K562 (cell line): ENCODE results near the gene SCN1B. TPM values are rescaled to one million over a fixed set of nuclear protein-coding genes. Genes with fewer than 3 reads are reported as not detected.

Source experiments
- BRCA1 ChIP-seq, 2 experiments: fragments of 450-650 bp in 1 of 2; sonication (generic) in 1 of 2; formaldehyde crosslinking in 1 of 2; IDR thresholded peaks; 2 replicates each; pipeline versions ENCODE4 v1.5.0 to v1.6.1; 2017 to 2020; ENCODE audit warnings: mild to moderate bottlenecking in 1 of 2, missing genetic modification reagents in 1 of 2
- BRD9 ChIP-seq: fragments of 450-650 bp; IDR thresholded peaks from 2 replicates; pipeline ENCODE4 v1.6.1; 2018; ENCODE audit warnings: low read depth; ENCODE audit not compliant: partially characterized antibody
- COPS2 ChIP-seq: fragments of 450-650 bp; conservative IDR thresholded peaks from 2 replicates; pipeline ENCODE4 v1.6.1; 2016; ENCODE audit warnings: mild to moderate bottlenecking, moderate library complexity
- HLTF ChIP-seq: fragments of 450-650 bp; IDR thresholded peaks from 2 replicates; pipeline ENCODE4 v1.6.1; 2016
- LCOR ChIP-seq: sonication (generic); formaldehyde crosslinking; IDR thresholded peaks from 2 replicates; pipeline ENCODE4 v1.8.0; 2022; ENCODE audit warnings: mild to moderate bottlenecking, missing genetic modification reagents
- MTA2 ChIP-seq: fragments of 450-650 bp; IDR thresholded peaks from 2 replicates; pipeline ENCODE4 v1.6.1; 2016; ENCODE audit warnings: low read depth
- NR2C1 ChIP-seq, 2 experiments: fragments of 450-650 bp; IDR thresholded peaks; 2 replicates each; pipeline ENCODE4 v1.6.1; 2017; ENCODE audit warnings: mild to moderate bottlenecking in 2 of 2, antibody characterized with exemption in 1 of 2, inconsistent platforms in 1 of 2, missing compliant biosample characterization in 1 of 2, missing genetic modification characterization in 1 of 2
- POLR2A ChIP-seq: fragments of 450-650 bp; conservative IDR thresholded peaks from 2 replicates; pipeline ENCODE4 v1.6.1; 2016
- SMARCA4 ChIP-seq: fragments of 450-650 bp; IDR thresholded peaks from 2 replicates; pipeline ENCODE4 v1.6.1; 2016
- SP2 ChIP-seq: IDR thresholded peaks from 2 replicates; pipeline ENCODE4 v1.6.1; 2011; ENCODE audit warnings: mild to moderate bottlenecking, low read depth, low read length, moderate library complexity; ENCODE audit not compliant: poor library complexity, severe bottlenecking; ENCODE audit errors: extremely low read depth
- ZBTB1 ChIP-seq: sonication (generic); formaldehyde crosslinking; IDR thresholded peaks from 2 replicates; pipeline ENCODE4 v1.8.1; 2023; ENCODE audit warnings: missing genetic modification reagents, low read depth, mild to moderate bottlenecking, borderline replicate concordance
- ZNF431 ChIP-seq: sonication (generic); formaldehyde crosslinking; IDR thresholded peaks from 2 replicates; pipeline ENCODE4 v1.8.0; 2022; ENCODE audit warnings: mild to moderate bottlenecking, missing genetic modification reagents
- ZNF609 ChIP-seq: sonication (generic); formaldehyde crosslinking; IDR thresholded peaks from 2 replicates; pipeline ENCODE4 v1.8.1; 2023; ENCODE audit warnings: missing genetic modification reagents, mild to moderate bottlenecking, borderline replicate concordance
- ZNF740 ChIP-seq, 3 experiments: fragments of 200-800 bp in 1 of 3; sonication (Bioruptor generic) in 1 of 3; sonication (generic) in 1 of 3; formaldehyde crosslinking in 1 of 3; IDR thresholded peaks; 2 replicates each; pipeline versions ENCODE4 v1.6.1 to v1.8.0; 2016 to 2022; ENCODE audit warnings: mild to moderate bottlenecking in 2 of 3, missing compliant biosample characterization in 2 of 3, missing genetic modification characterization in 2 of 3, missing genetic modification reagents in 1 of 3
- ZNF780A ChIP-seq: fragments of 250-450 bp; sonication (Bioruptor Pico); IDR thresholded peaks from 2 replicates; pipeline ENCODE4 v1.5.0; 2021; ENCODE audit warnings: mild to moderate bottlenecking
- ZNF830 ChIP-seq: fragments of 250-450 bp; sonication (Bioruptor Pico); IDR thresholded peaks from 2 replicates; pipeline ENCODE4 v1.5.0; 2021; ENCODE audit warnings: mild to moderate bottlenecking
- polyA plus RNA-seq, 8 experiments: library from polyadenylated mRNA; depleted of rRNA in 4 of 8; stranded (reverse) in 5 of 8; unstranded in 3 of 8; fragments of >200 nt; fragmentation: Nextera tagmentation in 2 of 8; fragmentation: Illumina TruSeq in 1 of 8; extraction: Ambion mirVana in 2 of 8; extraction: Trizol in 1 of 8; gene quantifications; 2 replicates each; pipeline versions ENCODE4 v1.2.1 to v1.2.3, GENCODE V29; 2011 to 2014; ENCODE audit warnings: inconsistent platforms in 1 of 8, missing spikeins in 1 of 8
- total RNA-seq, 7 experiments: library from RNA; depleted of rRNA in 6 of 7; stranded (reverse); fragments of >200 nt in 6 of 7; fragmentation: Illumina TruSeq in 2 of 7; extraction: Trizol in 2 of 7; gene quantifications; 2 replicates each; pipeline versions ENCODE4 v1.2.1 to v1.2.3, GENCODE V29; 2011 to 2021; ENCODE audit warnings: low replicate concordance in 1 of 7
- TF ChIP-seq, protein P1 (sequence below): fragments of 450-650 bp; IDR thresholded peaks from 2 replicates; pipeline ENCODE4 v1.6.1; 2014; ENCODE audit warnings: low read depth, mild to moderate bottlenecking, moderate library complexity, borderline replicate concordance
- TF ChIP-seq, protein P2 (sequence below): sonication (generic); IDR thresholded peaks from 2 replicates; pipeline ENCODE4 v1.6.1; 2016

Gene SCN1B
- total and polyA plus RNA-seq, 9 of the 15 experiments (the other 6 are each of a cell fraction or from before 2014, with no cell fraction given) = 0.03 to 2.5 (median 0.91) TPM

DNA sequence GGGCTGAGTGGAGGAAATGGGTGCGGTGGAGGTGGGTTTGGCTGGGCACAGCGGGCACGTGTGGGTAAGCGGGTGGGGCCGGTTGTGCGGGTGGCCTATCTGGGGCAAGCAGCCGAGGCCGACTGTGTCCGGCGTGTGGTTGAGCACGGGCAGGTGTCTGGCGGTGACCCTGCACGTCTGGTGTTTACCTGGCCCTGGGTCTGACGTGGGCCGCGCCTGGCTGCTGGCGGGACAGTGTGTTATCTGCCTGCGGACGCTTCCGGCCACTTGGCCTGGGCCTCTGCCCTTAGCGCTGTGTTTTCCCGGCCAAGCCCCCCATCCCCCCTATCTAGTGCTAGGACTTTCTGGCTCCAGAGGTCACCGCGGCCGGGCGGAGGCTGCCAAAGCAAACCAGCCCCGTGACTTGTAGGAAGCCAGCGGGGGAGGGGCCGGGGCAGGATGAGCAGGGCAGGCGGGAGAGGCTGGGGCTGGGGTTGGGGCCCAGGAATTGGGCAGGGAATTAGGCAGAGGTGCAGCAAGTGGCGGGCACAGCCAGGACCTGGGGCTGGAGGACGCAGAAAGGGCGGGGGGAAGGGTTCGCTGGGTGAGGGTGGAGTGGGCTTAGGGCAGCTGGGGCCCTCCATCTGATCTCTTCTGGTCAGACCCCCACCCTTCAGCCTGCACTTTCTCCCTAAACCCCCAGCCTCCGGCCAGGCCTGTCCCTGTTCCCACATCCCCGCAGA is 10.7 kb downstream of the SCN1B start (continued):
- no peak for TF ChIP-seq ZNF609 (CRISPR knock-in tag)
- TF ChIP-seq ZNF780A = no peak
- TF ChIP-seq BRD9 = peak; percentile 29
- peak; percentile 27; the same call in 1 of the 2 replicates for TF ChIP-seq POLR2A
- TF ChIP-seq, protein P1, sequence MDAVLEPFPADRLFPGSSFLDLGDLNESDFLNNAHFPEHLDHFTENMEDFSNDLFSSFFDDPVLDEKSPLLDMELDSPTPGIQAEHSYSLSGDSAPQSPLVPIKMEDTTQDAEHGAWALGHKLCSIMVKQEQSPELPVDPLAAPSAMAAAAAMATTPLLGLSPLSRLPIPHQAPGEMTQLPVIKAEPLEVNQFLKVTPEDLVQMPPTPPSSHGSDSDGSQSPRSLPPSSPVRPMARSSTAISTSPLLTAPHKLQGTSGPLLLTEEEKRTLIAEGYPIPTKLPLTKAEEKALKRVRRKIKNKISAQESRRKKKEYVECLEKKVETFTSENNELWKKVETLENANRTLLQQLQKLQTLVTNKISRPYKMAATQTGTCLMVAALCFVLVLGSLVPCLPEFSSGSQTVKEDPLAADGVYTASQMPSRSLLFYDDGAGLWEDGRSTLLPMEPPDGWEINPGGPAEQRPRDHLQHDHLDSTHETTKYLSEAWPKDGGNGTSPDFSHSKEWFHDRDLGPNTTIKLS = peak; percentile 81
- TF ChIP-seq ZNF431 = no peak
- no peak for TF ChIP-seq SP2
- TF ChIP-seq NR2C1 (IDR thresholded peaks at IDR 0.05) = peak; percentile 72; the same call in 1 of the 2 replicates
- TF ChIP-seq NR2C1 (tag; IDR thresholded peaks at IDR 0.05) = peak; percentile 86
- no peak for TF ChIP-seq ZNF830
- no peak for TF ChIP-seq HLTF
- peak; percentile 64; the same call in 1 of the 2 replicates for TF ChIP-seq ZBTB1 (CRISPR knock-in tag)
- no peak for TF ChIP-seq COPS2
- TF ChIP-seq MTA2 = peak; percentile 8; the same call in 1 of the 2 replicates
- 0 out of 2 replicates have a peak, but pooled peaks have one; percentile 80 for TF ChIP-seq LCOR (CRISPR knock-in tag)
- no peak for TF ChIP-seq BRCA1 (IDR thresholded peaks at IDR 0.05)
- no peak for TF ChIP-seq BRCA1 (CRISPR knock-in tag; IDR thresholded peaks at IDR 0.05)
- TF ChIP-seq, protein P2, sequence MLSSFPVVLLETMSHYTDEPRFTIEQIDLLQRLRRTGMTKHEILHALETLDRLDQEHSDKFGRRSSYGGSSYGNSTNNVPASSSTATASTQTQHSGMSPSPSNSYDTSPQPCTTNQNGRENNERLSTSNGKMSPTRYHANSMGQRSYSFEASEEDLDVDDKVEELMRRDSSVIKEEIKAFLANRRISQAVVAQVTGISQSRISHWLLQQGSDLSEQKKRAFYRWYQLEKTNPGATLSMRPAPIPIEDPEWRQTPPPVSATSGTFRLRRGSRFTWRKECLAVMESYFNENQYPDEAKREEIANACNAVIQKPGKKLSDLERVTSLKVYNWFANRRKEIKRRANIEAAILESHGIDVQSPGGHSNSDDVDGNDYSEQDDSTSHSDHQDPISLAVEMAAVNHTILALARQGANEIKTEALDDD = no peak
- peak; percentile 73 for TF ChIP-seq SMARCA4
- no peak for TF ChIP-seq ZNF740 (CRISPR knock-in tag; IDR thresholded peaks at IDR 0.05)
- TF ChIP-seq ZNF740 (tag; IDR thresholded peaks at IDR 0.05) = no peak; a peak in 1 of 4 replicates
